ENCODE measurements around the gene MAML2. TPM values are rescaled to one million over a fixed set of nuclear protein-coding genes. Genes with fewer than 3 reads are reported as not detected.

The MAML2 gene
- total and polyA plus RNA-seq, 4 donors, result 0.56 to 2.1 (median 1.4) TPM

- no peak for DNase-seq (ENCODE audit: low spot score)
- 89% methylated on average over 6 of the region's 6 CpGs for WGBS
Observed at GRCh38 chr11:96147906-96148486, 195.0 kb downstream of the MAML2 start.

More at GRCh38 chr11:96147906-96148486, 195.0 kb downstream of the MAML2 start:
- Histone ChIP-seq H3K36me3 (ENCODE audit: control insufficient read depth in 4 of 4, insufficient read depth in 3 of 4, low read depth in 1 of 4, low read length in 3 of 4) (no peaks in the 10 kb centered on the region), H3K27me3 (ENCODE audit: control insufficient read depth in 4 of 4, insufficient read depth in 4 of 4, low read length in 3 of 4) (no peaks in the 10 kb centered on the region), H3K9me3 (ENCODE audit: control insufficient read depth in 4 of 4, low read length in 3 of 4) (no peaks in the 10 kb centered on the region), H3K9ac (ENCODE audit: low read depth in 1 of 2, low read length in 2 of 2) (no peak overlapping the region), H3K4me1 (ENCODE audit: control insufficient read depth in 4 of 4, insufficient read depth in 4 of 4, low read length in 3 of 4) (no peaks in the 10 kb centered on the region), H3K27ac (ENCODE audit: low read depth in 1 of 2, low read length in 2 of 2) (no peak overlapping the region), H3K4me3 (ENCODE audit: low read depth in 1 of 3, low read length in 3 of 3) (no peak overlapping the region)
- TF ChIP-seq NR2F2 (IDR thresholded peaks at IDR 0.05), result no peak
- no peak for TF ChIP-seq CTCF (IDR thresholded peaks at IDR 0.05; ENCODE audit: low read depth, low read length, missing input control)
- no peak for TF ChIP-seq RAD21 (IDR thresholded peaks at IDR 0.05)
- no peak for TF ChIP-seq FOXA1 (IDR thresholded peaks at IDR 0.05)
- no peak for TF ChIP-seq GABPA (IDR thresholded peaks at IDR 0.05 in 1 of 2, conservative IDR thresholded peaks at IDR 0.05 in 1 of 2)
- no peak for TF ChIP-seq ZBTB33 (IDR thresholded peaks at IDR 0.05)
- TF ChIP-seq EGR1 (IDR thresholded peaks at IDR 0.05; ENCODE audit: low read depth in 2 of 2), result no peak
- no peak for TF ChIP-seq REST (IDR thresholded peaks at IDR 0.05)
- no peak for TF ChIP-seq MAX (IDR thresholded peaks at IDR 0.05)
- TF ChIP-seq RXRA (IDR thresholded peaks at IDR 0.05), result no peak
- TF ChIP-seq SP1 (IDR thresholded peaks at IDR 0.05), result no peak
- no peak for TF ChIP-seq YY1 (IDR thresholded peaks at IDR 0.05)
- no peak for TF ChIP-seq ATF3 (IDR thresholded peaks at IDR 0.05)
- TF ChIP-seq HNF4A (conservative IDR thresholded peaks at IDR 0.05), result no peak
- no peak for TF ChIP-seq HNF4G (IDR thresholded peaks at IDR 0.05)
- no peak for TF ChIP-seq TAF1 (conservative IDR thresholded peaks at IDR 0.05)
- no peak for TF ChIP-seq FOXA2 (IDR thresholded peaks at IDR 0.05)
- no peak for TF ChIP-seq JUND (IDR thresholded peaks at IDR 0.05)

Data from liver (tissue), 9 donors.